SK-N-SH treated with all-trans-retinoic acid at 6 μM for 48 hours (cell line): Measurements from ENCODE around the gene BRINP3.

Source experiments
- ATAC-seq: fragments of 200-7000 bp; cut with Tn5 transposase; 3 replicates; pipeline ENCODE4 v1.9.1; 2020; ENCODE audit warnings: mild to moderate bottlenecking, moderate library complexity
- CREB5 ChIP-seq: fragments of 250-450 bp; sonication (Bioruptor Pico); IDR thresholded peaks from 2 replicates; pipeline ENCODE4 v1.5.1; 2020; ENCODE audit warnings: low read depth, mild to moderate bottlenecking, moderate library complexity
- CSDC2 ChIP-seq: fragments of 250-450 bp; sonication (Bioruptor Pico); IDR thresholded peaks from 2 replicates; pipeline ENCODE4 v1.5.0; 2020; ENCODE audit warnings: mild to moderate bottlenecking, moderate library complexity
- ESRRG ChIP-seq: fragments of 250-450 bp; sonication (Bioruptor Pico); IDR thresholded peaks from 2 replicates; pipeline ENCODE4 v1.6.1; 2021; ENCODE audit warnings: mild to moderate bottlenecking
- GLIS3 ChIP-seq: fragments of 250-450 bp; sonication (Bioruptor Pico); IDR thresholded peaks from 2 replicates; pipeline ENCODE4 v1.5.0; 2020; ENCODE audit warnings: mild to moderate bottlenecking, moderate library complexity
- ISL1 ChIP-seq: fragments of 250-450 bp; sonication (Bioruptor Pico); IDR thresholded peaks from 2 replicates; pipeline ENCODE4 v2.1.2; 2022; ENCODE audit warnings: mild to moderate bottlenecking, moderate library complexity
- PATZ1 ChIP-seq: fragments of 250-450 bp; sonication (Bioruptor Pico); IDR thresholded peaks from 2 replicates; pipeline ENCODE4 v1.8.0; 2020; ENCODE audit warnings: mild to moderate bottlenecking, moderate library complexity, borderline replicate concordance
- POU6F1 ChIP-seq: fragments of 250-450 bp; sonication (Bioruptor Pico); IDR thresholded peaks from 2 replicates; pipeline ENCODE4 v1.8.0; 2021; ENCODE audit warnings: low read depth, mild to moderate bottlenecking, moderate library complexity, borderline replicate concordance
- SNAI2 ChIP-seq: fragments of 250-450 bp; sonication (Bioruptor Pico); IDR thresholded peaks from 2 replicates; pipeline ENCODE4 v1.5.0; 2020; ENCODE audit warnings: mild to moderate bottlenecking, moderate library complexity
- TCF4 ChIP-seq: fragments of 250-450 bp; sonication (Bioruptor Pico); IDR thresholded peaks from 2 replicates; pipeline ENCODE4 v1.8.0; 2021; ENCODE audit warnings: mild to moderate bottlenecking, moderate library complexity, borderline replicate concordance
- TSHZ2 ChIP-seq: fragments of 250-450 bp; sonication (Bioruptor Pico); IDR thresholded peaks from 2 replicates; pipeline ENCODE4 v1.5.0; 2020; ENCODE audit warnings: mild to moderate bottlenecking, moderate library complexity
- ZC3H10 ChIP-seq: fragments of 250-450 bp; sonication (Bioruptor Pico); IDR thresholded peaks from 2 replicates; pipeline ENCODE4 v1.5.1; 2021; ENCODE audit warnings: mild to moderate bottlenecking, moderate library complexity
- ZFP3 ChIP-seq: fragments of 250-450 bp; sonication (Bioruptor Pico); IDR thresholded peaks from 2 replicates; pipeline ENCODE4 v1.5.0; 2020; ENCODE audit warnings: mild to moderate bottlenecking, moderate library complexity
- ZFP30 ChIP-seq: fragments of 450-650 bp; formaldehyde crosslinking; IDR thresholded peaks from 2 replicates; pipeline ENCODE4 v1.5.0; 2022; ENCODE audit warnings: mild to moderate bottlenecking, moderate library complexity
- ZNF565 ChIP-seq: fragments of 450-650 bp; formaldehyde crosslinking; conservative IDR thresholded peaks from 2 replicates; pipeline ENCODE4 v1.5.0; 2020; ENCODE audit warnings: low read depth, mild to moderate bottlenecking, moderate library complexity
- ZNF70 ChIP-seq: fragments of 450-650 bp; formaldehyde crosslinking; IDR thresholded peaks from 2 replicates; pipeline ENCODE4 v1.5.0; 2020; ENCODE audit warnings: mild to moderate bottlenecking, moderate library complexity
- ZNF8 ChIP-seq: fragments of 450-650 bp; formaldehyde crosslinking; IDR thresholded peaks from 2 replicates; pipeline ENCODE4 v1.5.0; 2020; ENCODE audit warnings: mild to moderate bottlenecking, moderate library complexity
- TF ChIP-seq, protein P1 (sequence below): fragments of 250-450 bp; sonication (Bioruptor Pico); IDR thresholded peaks from 2 replicates; pipeline ENCODE4 v1.5.1; 2021; ENCODE audit warnings: mild to moderate bottlenecking, moderate library complexity

The BRINP3 gene

GRCh38 chr1:190104961-190105360 lies 372.7 kb downstream of the BRINP3 start:
- ATAC-seq: peak; percentile 59; the same call in 2 of the 3 replicates
- TF ChIP-seq POU6F1 (CRISPR knock-in tag): no peak
- no peak for TF ChIP-seq TCF4 (CRISPR knock-in tag)
- TF ChIP-seq CREB5: no peak
- TF ChIP-seq GLIS3 (CRISPR knock-in tag): no peak
- no peak for TF ChIP-seq ESRRG (CRISPR knock-in tag)
- TF ChIP-seq ZNF70 (CRISPR knock-in tag): no peak
- TF ChIP-seq ISL1: no peak
- TF ChIP-seq ZNF8 (CRISPR knock-in tag): no peak
- no peak for TF ChIP-seq ZFP30 (CRISPR knock-in tag)
- no peak for TF ChIP-seq CSDC2
- TF ChIP-seq SNAI2 (CRISPR knock-in tag): no peak
- TF ChIP-seq ZC3H10: no peak
- TF ChIP-seq, protein P1, sequence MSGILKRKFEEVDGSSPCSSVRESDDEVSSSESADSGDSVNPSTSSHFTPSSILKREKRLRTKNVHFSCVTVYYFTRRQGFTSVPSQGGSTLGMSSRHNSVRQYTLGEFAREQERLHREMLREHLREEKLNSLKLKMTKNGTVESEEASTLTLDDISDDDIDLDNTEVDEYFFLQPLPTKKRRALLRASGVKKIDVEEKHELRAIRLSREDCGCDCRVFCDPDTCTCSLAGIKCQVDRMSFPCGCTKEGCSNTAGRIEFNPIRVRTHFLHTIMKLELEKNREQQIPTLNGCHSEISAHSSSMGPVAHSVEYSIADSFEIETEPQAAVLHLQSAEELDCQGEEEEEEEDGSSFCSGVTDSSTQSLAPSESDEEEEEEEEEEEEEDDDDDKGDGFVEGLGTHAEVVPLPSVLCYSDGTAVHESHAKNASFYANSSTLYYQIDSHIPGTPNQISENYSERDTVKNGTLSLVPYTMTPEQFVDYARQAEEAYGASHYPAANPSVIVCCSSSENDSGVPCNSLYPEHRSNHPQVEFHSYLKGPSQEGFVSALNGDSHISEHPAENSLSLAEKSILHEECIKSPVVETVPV (CRISPR knock-in tag): no peak
- no peak for TF ChIP-seq ZFP3 (CRISPR knock-in tag)
- no peak for TF ChIP-seq PATZ1

DNA sequence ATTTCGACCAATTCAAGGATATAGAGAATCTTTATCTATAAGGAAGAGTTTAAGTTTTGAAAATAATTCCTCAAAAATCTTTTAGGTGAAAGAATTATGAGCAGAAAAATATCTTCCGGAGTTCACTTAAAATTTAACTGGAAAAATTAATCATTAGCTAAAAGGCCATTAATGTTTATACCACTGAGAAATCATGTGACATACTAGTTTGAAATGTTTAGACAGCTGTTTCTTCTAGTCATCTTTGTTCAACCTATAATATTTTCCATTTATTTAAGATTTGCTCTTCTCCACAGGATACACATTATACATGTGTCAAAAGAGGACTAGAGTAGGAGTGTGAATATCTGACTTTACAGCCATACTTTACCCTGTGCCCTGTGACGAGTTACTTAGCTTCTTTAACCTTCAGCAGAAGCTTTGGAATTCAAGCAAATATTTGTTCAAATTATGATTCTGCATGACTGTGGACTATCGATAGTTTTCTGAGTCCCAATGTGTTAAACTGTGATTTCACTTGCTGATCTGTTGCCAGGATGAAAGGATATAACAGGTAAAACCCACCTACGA lies 374.8 kb downstream of the BRINP3 start:
- no peak for ATAC-seq

More for the DNA sequence above, 374.8 kb downstream of the BRINP3 start:
- no peak for TF ChIP-seq CSDC2
- TF ChIP-seq ESRRG (CRISPR knock-in tag): no peak
- no peak for TF ChIP-seq ZNF565 (CRISPR knock-in tag)
- TF ChIP-seq ZC3H10: no peak
- no peak for TF ChIP-seq GLIS3 (CRISPR knock-in tag)
- no peak for TF ChIP-seq TSHZ2 (CRISPR knock-in tag)
- no peak for TF ChIP-seq CREB5
- no peak for TF ChIP-seq ZFP3 (CRISPR knock-in tag)
- TF ChIP-seq PATZ1: no peak
- TF ChIP-seq ZNF70 (CRISPR knock-in tag): no peak
